HepG2 (cell line): ENCODE measurements around the gene ABCC9. TPM values are rescaled to one million over a fixed set of nuclear protein-coding genes. Genes with fewer than 3 reads are reported as not detected.

Source experiments
- ATAC-seq: fragments of 200-7000 bp; cut with Tn5 transposase; 3 replicates; pipeline ENCODE4 v1.9.1; 2020; ENCODE audit warnings: mild to moderate bottlenecking, moderate library complexity
- BruUV-seq: library from RNA; stranded (reverse); fragments of 400-500 nt; replicated peaks from 2 replicates; lab custom pipeline; 2021; lab: Mats Ljungman, UMichigan
- CTCF ChIA-PET: fragments of 300-600 bp; formaldehyde crosslinking; extraction: SDS; loops from one replicate; lab custom pipeline; 2021; ENCODE audit warnings: low total read pairs, inconsistent platforms, low intra/inter-chr PET ratio; lab: Yijun Ruan, JAX
- POLR2A ChIA-PET: fragments of 350-600 bp; sonication (Branson Sonifier 250); formaldehyde crosslinking; loops from one replicate; lab custom pipeline; 2020; ENCODE audit warnings: antibody characterized with exemption, inconsistent platforms; lab: Yijun Ruan, JAX
- DNase-seq: peaks from one replicate; pipeline ENCODE4 v3.0.0-alpha.2; 2015; ENCODE audit warnings: low spot score
- FAIRE-seq: peaks from 3 replicates; lab custom pipeline; 2011; peaks lifted over from hg19 to GRCh38; lab: Jason Lieb, UNC
- H2AFZ ChIP-seq: one replicate; pipeline ENCODE4 v1.6.1; 2011; ENCODE audit warnings: low read length, inconsistent platforms
- H3K27ac ChIP-seq: fragments of 300-600 bp; 3 replicates; pipeline ENCODE4 v1.8.0; 2011; ENCODE audit warnings: mixed run types, mild to moderate bottlenecking, mixed read lengths, low read length, inconsistent platforms; ENCODE audit not compliant: insufficient read depth; ENCODE audit errors: extremely low read length
- H3K27me3 ChIP-seq, 2 experiments: fragments of 200-600 bp in 1 of 2; 2 replicates in 1 of 2; 3 replicates in 1 of 2; pipeline versions ENCODE4 v1.6.0 to v1.8.0; 2011; ENCODE audit warnings: low read length in 2 of 2, mild to moderate bottlenecking in 2 of 2, moderate library complexity in 2 of 2, inconsistent platforms in 1 of 2; ENCODE audit not compliant: insufficient read depth in 2 of 2, control insufficient read depth in 1 of 2
- H3K36me3 ChIP-seq, 2 experiments: fragments of 200-600 bp in 1 of 2; replicated peaks in 1 of 2; 2 replicates in 1 of 2; 3 replicates in 1 of 2; pipeline versions ENCODE4 v1.5.1 to v1.8.0; 2011; ENCODE audit warnings: low read length in 2 of 2, inconsistent platforms in 1 of 2; ENCODE audit not compliant: insufficient read depth in 2 of 2, control insufficient read depth in 1 of 2
- H3K4me1 ChIP-seq: 2 replicates; pipeline ENCODE4 v1.5.1; 2012; ENCODE audit warnings: low read length, inconsistent platforms; ENCODE audit not compliant: insufficient read depth
- H3K4me2 ChIP-seq: 2 replicates; pipeline ENCODE4 v1.6.0; 2011; ENCODE audit warnings: low read depth, low read length, inconsistent platforms
- H3K4me3 ChIP-seq, 3 experiments: fragments of 200-600 bp in 1 of 3; sonication (generic), shearing (Covaris generic) in 1 of 3; replicated peaks in 1 of 3; 2 replicates each; pipeline ENCODE4 v1.5.1; 2011 to 2016; ENCODE audit warnings: low read length in 3 of 3, inconsistent platforms in 2 of 3, low read depth in 2 of 3, mild to moderate bottlenecking in 2 of 3, control low read depth in 1 of 3, mixed read lengths in 1 of 3; ENCODE audit not compliant: insufficient read depth in 1 of 3
- H3K79me2 ChIP-seq: one replicate; pipeline ENCODE4 v1.6.1; 2011; ENCODE audit warnings: low read length, inconsistent platforms; ENCODE audit not compliant: insufficient read depth
- H3K9ac ChIP-seq: 2 replicates; pipeline ENCODE4 v1.6.0; 2011; ENCODE audit warnings: mild to moderate bottlenecking, low read depth, low read length, inconsistent platforms; ENCODE audit not compliant: insufficient read depth
- H3K9me3 ChIP-seq: 2 replicates; pipeline ENCODE4 v1.5.1; 2012; ENCODE audit warnings: mild to moderate bottlenecking, low read length
- H4K20me1 ChIP-seq: 2 replicates; pipeline ENCODE4 v1.6.0; 2011; ENCODE audit warnings: inconsistent platforms, mild to moderate bottlenecking, low read length, moderate library complexity; ENCODE audit not compliant: insufficient read depth
- EEA1 ChIP-seq: sonication (generic); formaldehyde crosslinking; IDR thresholded peaks from 2 replicates; pipeline ENCODE4 v1.5.1; 2020; ENCODE audit warnings: mild to moderate bottlenecking, missing genetic modification reagents, borderline replicate concordance
- FLYWCH1 ChIP-seq: sonication (generic); formaldehyde crosslinking; IDR thresholded peaks from 2 replicates; pipeline ENCODE4 v1.8.1; 2023; ENCODE audit warnings: mild to moderate bottlenecking, missing genetic modification reagents
- HMG20A ChIP-seq: IDR thresholded peaks from 2 replicates; pipeline ENCODE4 v1.6.1; 2016; ENCODE audit warnings: borderline replicate concordance
- IKZF4 ChIP-seq: sonication (generic); formaldehyde crosslinking; IDR thresholded peaks from 2 replicates; pipeline ENCODE4 v1.5.1; 2020; ENCODE audit warnings: borderline replicate concordance, mild to moderate bottlenecking, low read depth, missing genetic modification reagents; ENCODE audit errors: not compliant biosample characterization
- MIER2 ChIP-seq: IDR thresholded peaks from 2 replicates; pipeline ENCODE4 v1.6.1; 2016; ENCODE audit warnings: missing biosample characterization, missing genetic modification reagents
- PAWR ChIP-seq: sonication (generic); formaldehyde crosslinking; IDR thresholded peaks from 2 replicates; pipeline ENCODE4 v1.4.0; 2020; ENCODE audit warnings: missing genetic modification reagents, mild to moderate bottlenecking, borderline replicate concordance
- PLRG1 ChIP-seq: fragments of 450-650 bp; conservative IDR thresholded peaks from 2 replicates; pipeline ENCODE4 v1.6.1; 2016
- RARA ChIP-seq: IDR thresholded peaks from 2 replicates; pipeline ENCODE4 v1.6.1; 2016; ENCODE audit warnings: missing genetic modification reagents, missing compliant biosample characterization
- SALL1 ChIP-seq: sonication (generic); formaldehyde crosslinking; IDR thresholded peaks from 2 replicates; pipeline ENCODE4 v1.8.0; 2022; ENCODE audit warnings: mild to moderate bottlenecking, missing genetic modification reagents
- TCF7 ChIP-seq: sonication (generic); IDR thresholded peaks from 2 replicates; pipeline ENCODE4 v1.6.1; 2016; ENCODE audit warnings: antibody characterized with exemption, low read depth
- TEAD3 ChIP-seq: optimal IDR thresholded peaks from 2 replicates; pipeline ENCODE3; 2016; ENCODE audit warnings: borderline replicate concordance
- TFDP1 ChIP-seq: IDR thresholded peaks from 2 replicates; pipeline ENCODE4 v1.6.1; 2016; ENCODE audit warnings: missing compliant biosample characterization, missing genetic modification reagents, borderline replicate concordance
- U2AF2 ChIP-seq: fragments of 200-400 bp; formaldehyde crosslinking; IDR thresholded peaks from 2 replicates; pipeline ENCODE4 v1.6.1; 2017; ENCODE audit warnings: low read depth, mild to moderate bottlenecking, low read length
- ZFP36 ChIP-seq: fragments of 150-350 bp; IDR thresholded peaks from 2 replicates; pipeline ENCODE4 v1.6.1; 2018; ENCODE audit warnings: borderline replicate concordance, low read length, low read depth; ENCODE audit not compliant: partially characterized antibody
- ZKSCAN5 ChIP-seq: sonication (generic); formaldehyde crosslinking; IDR thresholded peaks from 2 replicates; pipeline ENCODE4 v1.5.1; 2020; ENCODE audit warnings: mild to moderate bottlenecking, missing genetic modification reagents
- ZNF17 ChIP-seq: sonication (generic); formaldehyde crosslinking; IDR thresholded peaks from 2 replicates; pipeline ENCODE4 v1.5.0; 2020; ENCODE audit warnings: mild to moderate bottlenecking, missing genetic modification reagents
- ZNF33B ChIP-seq: sonication (generic); formaldehyde crosslinking; IDR thresholded peaks from 2 replicates; pipeline ENCODE4 v1.5.1; 2020; ENCODE audit warnings: mild to moderate bottlenecking, missing genetic modification reagents
- ZNF468 ChIP-seq: sonication (generic); formaldehyde crosslinking; IDR thresholded peaks from 2 replicates; pipeline ENCODE4 v1.8.0; 2022; ENCODE audit warnings: mild to moderate bottlenecking, moderate library complexity, missing genetic modification reagents
- ZNF558 ChIP-seq: sonication (generic); formaldehyde crosslinking; IDR thresholded peaks from 2 replicates; pipeline ENCODE4 v1.9.0; 2022; ENCODE audit warnings: mild to moderate bottlenecking, missing genetic modification reagents, borderline replicate concordance
- ZNF567 ChIP-seq: sonication (generic); formaldehyde crosslinking; IDR thresholded peaks from 2 replicates; pipeline ENCODE4 v1.8.1; 2023; ENCODE audit warnings: mild to moderate bottlenecking, missing genetic modification reagents, borderline replicate concordance
- ZNF652 ChIP-seq: IDR thresholded peaks from 2 replicates; pipeline ENCODE4 v1.6.1; 2016; ENCODE audit warnings: low read depth, borderline replicate concordance
- ZNF678 ChIP-seq: sonication (generic); formaldehyde crosslinking; IDR thresholded peaks from 2 replicates; pipeline ENCODE4 v1.4.0; 2020; ENCODE audit warnings: mild to moderate bottlenecking, missing genetic modification reagents
- ZNF879 ChIP-seq: sonication (generic); formaldehyde crosslinking; IDR thresholded peaks from 2 replicates; pipeline ENCODE4 v1.8.1; 2023; ENCODE audit warnings: missing genetic modification reagents
- WGBS: methylation state at CpG from one replicate; pipeline ENCODE4 v1.1.6; 2017; ENCODE audit warnings: low lambda C conversion rate; 5-methylcytosine and 5-hydroxymethylcytosine counted together
- in situ Hi-C: cut with HindIII; loops from 2 replicates; pipeline ENCODE4 v1.10.0; 2017; ENCODE audit warnings: low pct_unique_long_range_greater_than_20kb; ENCODE audit not compliant: extremely low pct_ligation_motif_present
- intact Hi-C: fragments of 100-400 bp; cut with micrococcal nuclease; formaldehyde crosslinking; loops from one replicate; pipeline ENCODE4 v1.10.0; 2022; ENCODE audit not compliant: unreplicated experiment
- polyA plus RNA-seq, 8 experiments: library from polyadenylated mRNA; depleted of rRNA in 3 of 8; stranded (reverse) in 7 of 8; unstranded in 1 of 8; fragments of >200 nt; fragmentation: Illumina TruSeq in 4 of 8; extraction: Trizol in 4 of 8; gene quantifications; 2 replicates each; pipeline versions ENCODE4 v1.2.1 to v1.2.3, GENCODE V29; 2011 to 2016; ENCODE audit warnings: low read depth in 4 of 8, missing spikeins in 1 of 8, mixed read lengths in 1 of 8; ENCODE audit not compliant: insufficient read depth in 1 of 8
- total RNA-seq, 5 experiments: library from RNA; depleted of rRNA; stranded (reverse); fragments of >200 nt; fragmentation: Illumina TruSeq; extraction: Trizol; gene quantifications; 2 replicates each; pipeline ENCODE4 v1.2.3, GENCODE V29; 2016; ENCODE audit warnings: low read depth in 1 of 5

Gene ABCC9
- total and polyA plus RNA-seq, 2 of the 13 experiments (the other 11 are each of a cell fraction or from before 2014, with no cell fraction given) = not detected

- FAIRE-seq = no peak
- no peak for TF ChIP-seq PAWR (CRISPR knock-in tag)
- no peak for TF ChIP-seq ZNF33B (CRISPR knock-in tag)
- no peak for TF ChIP-seq HMG20A (CRISPR knock-in tag)
- no peak for TF ChIP-seq ZNF468 (CRISPR knock-in tag)
- TF ChIP-seq PLRG1 = no peak
- TF ChIP-seq ZNF879 = no peak
- no peak for TF ChIP-seq MIER2 (CRISPR knock-in tag)
- no peak for TF ChIP-seq ZNF567 (CRISPR knock-in tag)
- TF ChIP-seq ZNF678 (CRISPR knock-in tag) = no peak
- no peaks in the 10 kb centered on the region for H3K27me3 ChIP-seq
- ChIA-PET POLR2A (no interaction called here), CTCF (no interaction called here)
- no peaks in the 10 kb centered on the region for H4K20me1 ChIP-seq
- H3K79me2 ChIP-seq = no peaks in the 10 kb centered on the region
- H3K4me3 ChIP-seq = no peak overlapping the region
- peaks cover 10% of the 10 kb centered on the region; the same call in 1 of the 2 replicates for H3K9me3 ChIP-seq
- H2AFZ ChIP-seq = no peak overlapping the region
- DNase-seq = no peak
- no TSS peak for BruUV-seq
- no peak for ATAC-seq
- H3K4me2 ChIP-seq = no peak overlapping the region
- in situ Hi-C loops = no loop called here
- H3K36me3 ChIP-seq = no peaks in the 10 kb centered on the region
- intact Hi-C loops = no loop called here
- no peak overlapping the region for H3K9ac ChIP-seq
- H3K4me1 ChIP-seq = 0 out of 2 replicates have a peak, but pooled peaks cover 3% of the 10 kb centered on the region
- H3K27ac ChIP-seq = no peak overlapping the region
- 28% methylated on average over 3 of the region's 3 CpGs for WGBS
These were observed 127.5 kb downstream of the ABCC9 start for GRCh38 chr12:21813751-21814150.

GRCh38 chr12:21813125-21813524, 128.1 kb downstream of the ABCC9 start:
- Histone ChIP-seq H3K4me1 (no peaks in the 10 kb centered on the region), H3K79me2 (no peaks in the 10 kb centered on the region), H2AFZ (no peak overlapping the region), H3K9ac (no peak overlapping the region), H3K9me3 (peaks cover 10% of the 10 kb centered on the region; the same call in 1 of the 2 replicates), H3K27ac (no peak overlapping the region), H3K36me3 (no peaks in the 10 kb centered on the region), H4K20me1 (no peaks in the 10 kb centered on the region), H3K27me3 (no peaks in the 10 kb centered on the region), H3K4me2 (no peak overlapping the region), H3K4me3 (no peak overlapping the region)
- DNase-seq (no peak), FAIRE-seq (no peak), ATAC-seq (no peak)
- ChIA-PET CTCF (no interaction called here), POLR2A (no interaction called here)
- in situ Hi-C loops (no loop called here), intact Hi-C loops (no loop called here)
- BruUV-seq = no TSS peak
- TF ChIP-seq TEAD3 (no peak), U2AF2 (no peak), ZFP36 (no peak), TFDP1 (CRISPR knock-in tag) (no peak), RARA (no peak), ZNF652 (CRISPR knock-in tag) (no peak), TCF7 (no peak), IKZF4 (CRISPR knock-in tag) (no peak), FLYWCH1 (CRISPR knock-in tag) (no peak), ZKSCAN5 (CRISPR knock-in tag) (no peak), SALL1 (no peak), ZNF17 (CRISPR knock-in tag) (no peak), ZNF558 (CRISPR knock-in tag) (no peak), EEA1 (CRISPR knock-in tag) (no peak)
